PC-9 (cell line): ENCODE measurements around the gene MYH8. TPM values are rescaled to one million over a fixed set of nuclear protein-coding genes. Genes with fewer than 3 reads are reported as not detected.

ENCODE experiments used
- BruUV-seq: library from RNA; stranded (reverse); fragments of 400-500 nt; replicated peaks from 2 replicates; lab custom pipeline; 2021; lab: Mats Ljungman, UMichigan
- CTCF ChIA-PET: fragments of 300-600 bp; sonication (Branson Sonifier 250); formaldehyde crosslinking; loops from one replicate; lab custom pipeline; 2022; ENCODE audit warnings: antibody characterized with exemption; lab: Charles Lee
- POLR2A ChIA-PET: fragments of 300-600 bp; sonication (Branson Sonifier 250); formaldehyde crosslinking; loops from one replicate; lab custom pipeline; 2022; ENCODE audit warnings: antibody characterized with exemption; ENCODE audit not compliant: unreplicated experiment; lab: Charles Lee
- DNase-seq, 2 experiments: peaks; one replicate each; pipeline versions ENCODE4 v3.0.0 to v3.0.0-alpha.2; 2015 to 2022; ENCODE audit warnings: mixed read lengths in 1 of 2
- H2AFZ ChIP-seq: fragments of 200-600 bp; sonication (generic); 2 replicates; pipeline ENCODE4 v1.8.1; 2017; ENCODE audit warnings: antibody characterized with exemption
- H3F3A ChIP-seq: fragments of 200-600 bp; sonication (generic); 2 replicates; pipeline ENCODE4 v1.8.1; 2017; ENCODE audit warnings: antibody characterized with exemption, mild to moderate bottlenecking, low read depth; ENCODE audit not compliant: insufficient read depth
- H3K27ac ChIP-seq: fragments of 200-600 bp; sonication (generic); 2 replicates; pipeline ENCODE4 v1.6.1; 2016; ENCODE audit warnings: mixed run types
- H3K27me3 ChIP-seq: fragments of 200-600 bp; sonication (generic); 2 replicates; pipeline ENCODE4 v1.6.1; 2016; ENCODE audit warnings: low read depth, mixed run types; ENCODE audit not compliant: insufficient read depth
- H3K36me3 ChIP-seq: fragments of 200-600 bp; sonication (generic); 2 replicates; pipeline ENCODE4 v1.6.1; 2016; ENCODE audit warnings: low read depth, mixed run types
- H3K4me1 ChIP-seq: fragments of 200-600 bp; sonication (generic); replicated peaks from 2 replicates; pipeline ENCODE4 v1.6.1; 2016; ENCODE audit warnings: mixed run types; ENCODE audit not compliant: insufficient read depth
- H3K4me2 ChIP-seq: fragments of 200-600 bp; sonication (generic); 2 replicates; pipeline ENCODE4 v1.6.1; 2017; ENCODE audit warnings: mixed run types
- H3K4me3 ChIP-seq: fragments of 200-600 bp; sonication (generic); 2 replicates; pipeline ENCODE4 v1.6.1; 2016; ENCODE audit warnings: mixed run types
- H3K79me2 ChIP-seq: fragments of 200-600 bp; sonication (generic); 2 replicates; pipeline ENCODE4 v1.6.1; 2017; ENCODE audit warnings: low read depth, mixed run types
- H3K9me2 ChIP-seq: fragments of 200-600 bp; sonication (generic); 2 replicates; pipeline ENCODE4 v1.8.1; 2017; ENCODE audit warnings: mild to moderate bottlenecking; ENCODE audit not compliant: insufficient read depth
- H3K9me3 ChIP-seq: fragments of 200-600 bp; sonication (generic); 2 replicates; pipeline ENCODE4 v1.8.1; 2016; ENCODE audit warnings: low read depth; ENCODE audit not compliant: insufficient read depth
- H4K20me1 ChIP-seq: fragments of 200-600 bp; sonication (generic); 2 replicates; pipeline ENCODE4 v1.8.1; 2017; ENCODE audit not compliant: insufficient read depth
- EZH2 ChIP-seq: fragments of 200-600 bp; sonication (generic); IDR thresholded peaks from 2 replicates; pipeline ENCODE4 v1.8.0; 2017; ENCODE audit warnings: antibody characterized with exemption, low read depth
- intact Hi-C: fragments of 100-400 bp; cut with micrococcal nuclease; formaldehyde crosslinking; loops from one replicate; pipeline ENCODE4 v1.10.0; 2022; ENCODE audit not compliant: unreplicated experiment
- total RNA-seq: library from RNA; stranded (reverse); gene quantifications from 2 replicates; pipeline ENCODE4 v1.2.3, GENCODE V29; 2021
- TF ChIP-seq, protein P1 (sequence below): fragments of 200-600 bp; sonication (generic); conservative IDR thresholded peaks from 2 replicates; pipeline ENCODE4 v1.6.1; 2017; ENCODE audit warnings: mixed run types, antibody characterized with exemption, mild to moderate bottlenecking, moderate library complexity

MYH8 gene
- total RNA-seq, 1 experiment from 2014 or later, result not detected

DNA sequence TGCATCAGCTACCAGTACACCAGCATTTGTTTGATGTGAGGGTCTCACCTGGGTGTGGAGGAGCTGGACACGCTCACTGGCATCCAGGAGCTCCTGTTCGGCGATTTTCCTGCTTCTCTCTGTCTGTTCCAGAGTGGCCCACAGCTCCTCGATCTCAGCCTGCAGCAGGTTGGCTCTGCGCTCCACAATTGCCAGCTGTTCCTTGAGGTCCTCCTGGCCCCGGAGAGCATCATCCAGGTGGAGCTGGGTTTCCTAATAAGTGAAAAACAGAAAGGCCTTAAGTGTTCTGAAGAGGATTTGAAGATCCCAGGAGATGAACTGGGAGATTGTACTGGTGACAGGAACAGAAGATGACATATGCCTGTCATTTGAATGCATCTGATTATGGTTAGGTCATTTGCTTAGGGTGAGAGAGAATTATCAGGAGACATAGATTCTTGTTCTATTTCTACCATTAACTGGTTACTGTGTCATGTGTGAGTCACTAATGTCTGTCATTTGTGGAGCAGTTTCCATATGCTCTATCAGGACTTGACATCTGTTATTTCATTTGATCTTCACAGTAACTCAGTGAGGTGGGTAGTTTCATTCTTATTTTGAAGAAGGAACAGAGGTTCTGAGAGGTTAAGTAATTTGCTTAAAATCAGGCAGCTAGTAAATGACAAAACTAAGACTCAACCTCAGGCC is 27.4 kb downstream of the MYH8 start:
- H3K4me3 ChIP-seq, result no peak overlapping the region
- H4K20me1 ChIP-seq, result no peaks in the 10 kb centered on the region
- H3K9me3 ChIP-seq, result no peaks in the 10 kb centered on the region
- no peak for DNase-seq
- H3K27ac ChIP-seq, result no peak overlapping the region
- POLR2A ChIA-PET, result interaction anchor here (0.6 kb wide), 1 partner anchor 25 kb away, joined by 3 read pairs; no protein-coding TSS in a partner anchor
- no peaks in the 10 kb centered on the region for H3K36me3 ChIP-seq
- intact Hi-C loops, result no loop called here
- no peaks in the 10 kb centered on the region for H3K9me2 ChIP-seq
- BruUV-seq, result no TSS peak
- CTCF ChIA-PET, result no interaction called here
- H3K4me1 ChIP-seq, result no peaks in the 10 kb centered on the region
- no peaks in the 10 kb centered on the region for H3F3A ChIP-seq
- H3K4me2 ChIP-seq, result no peak overlapping the region
- TF ChIP-seq EZH2, result no peak
- TF ChIP-seq, protein P1, sequence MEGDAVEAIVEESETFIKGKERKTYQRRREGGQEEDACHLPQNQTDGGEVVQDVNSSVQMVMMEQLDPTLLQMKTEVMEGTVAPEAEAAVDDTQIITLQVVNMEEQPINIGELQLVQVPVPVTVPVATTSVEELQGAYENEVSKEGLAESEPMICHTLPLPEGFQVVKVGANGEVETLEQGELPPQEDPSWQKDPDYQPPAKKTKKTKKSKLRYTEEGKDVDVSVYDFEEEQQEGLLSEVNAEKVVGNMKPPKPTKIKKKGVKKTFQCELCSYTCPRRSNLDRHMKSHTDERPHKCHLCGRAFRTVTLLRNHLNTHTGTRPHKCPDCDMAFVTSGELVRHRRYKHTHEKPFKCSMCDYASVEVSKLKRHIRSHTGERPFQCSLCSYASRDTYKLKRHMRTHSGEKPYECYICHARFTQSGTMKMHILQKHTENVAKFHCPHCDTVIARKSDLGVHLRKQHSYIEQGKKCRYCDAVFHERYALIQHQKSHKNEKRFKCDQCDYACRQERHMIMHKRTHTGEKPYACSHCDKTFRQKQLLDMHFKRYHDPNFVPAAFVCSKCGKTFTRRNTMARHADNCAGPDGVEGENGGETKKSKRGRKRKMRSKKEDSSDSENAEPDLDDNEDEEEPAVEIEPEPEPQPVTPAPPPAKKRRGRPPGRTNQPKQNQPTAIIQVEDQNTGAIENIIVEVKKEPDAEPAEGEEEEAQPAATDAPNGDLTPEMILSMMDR, result no peak
- peaks cover 25% of the 10 kb centered on the region for H3K27me3 ChIP-seq
- H3K79me2 ChIP-seq, result no peaks in the 10 kb centered on the region
- H2AFZ ChIP-seq, result no peak overlapping the region

DNA sequence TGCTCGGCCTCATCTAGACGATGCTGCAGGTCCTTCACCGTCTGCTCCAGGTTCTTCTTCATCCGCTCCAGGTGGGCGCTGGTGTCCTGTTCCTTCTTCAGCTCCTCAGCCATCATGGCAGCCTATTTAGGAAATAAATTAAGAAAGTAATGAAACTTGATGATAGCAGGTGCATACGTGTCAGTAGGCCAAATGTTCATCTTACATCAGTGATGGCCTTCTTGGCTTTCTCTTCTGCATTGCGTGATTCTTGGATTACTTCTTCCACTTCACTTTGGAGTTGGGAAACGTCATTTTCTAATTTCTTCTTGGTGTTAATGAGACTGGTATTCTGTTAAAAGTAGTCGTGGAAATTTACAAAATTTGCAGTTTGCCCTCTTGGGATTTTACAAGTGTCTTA is 28.9 kb downstream of the MYH8 start:
- Histone ChIP-seq H3K9me2 (no peaks in the 10 kb centered on the region), H3K27ac (no peak overlapping the region), H3K79me2 (no peaks in the 10 kb centered on the region), H3K4me2 (no peak overlapping the region), H3K4me3 (no peak overlapping the region), H3K9me3 (no peaks in the 10 kb centered on the region), H2AFZ (no peak overlapping the region), H3K36me3 (no peaks in the 10 kb centered on the region), H4K20me1 (no peaks in the 10 kb centered on the region), H3K27me3 (peaks cover 28% of the 10 kb centered on the region), H3F3A (no peaks in the 10 kb centered on the region), H3K4me1 (no peaks in the 10 kb centered on the region)
- no peak for DNase-seq
- BruUV-seq, result no TSS peak
- TF ChIP-seq, protein P1, result no peak
- no peak for TF ChIP-seq EZH2
- POLR2A ChIA-PET, result no interaction called here
- CTCF ChIA-PET, result no interaction called here
- intact Hi-C loops, result no loop called here

DNA sequence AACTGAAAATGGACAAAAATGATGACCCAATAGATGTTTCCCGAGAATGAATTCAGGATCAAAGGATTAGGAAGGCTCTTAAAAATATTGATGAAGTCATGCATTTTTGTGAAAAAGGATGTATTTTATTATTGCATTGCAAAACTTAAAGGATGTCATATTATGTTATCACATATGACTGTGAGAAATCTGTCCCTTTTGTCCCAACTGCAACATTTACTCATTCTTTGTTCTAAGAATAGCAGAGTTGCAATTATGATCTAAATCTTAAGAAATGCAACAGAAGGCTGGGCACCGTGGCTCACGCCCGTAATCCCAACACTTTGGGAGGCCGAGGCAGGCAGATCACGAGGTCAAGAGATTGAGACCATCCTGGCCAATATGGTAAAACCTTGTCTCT is 35.9 kb downstream of the MYH8 start:
- intact Hi-C loops, result no loop called here
- CTCF ChIA-PET, result no interaction called here

More for the DNA sequence above, 35.9 kb downstream of the MYH8 start:
- Histone ChIP-seq H4K20me1 (no peaks in the 10 kb centered on the region), H3K27me3 (peaks cover 9% of the 10 kb centered on the region; the same call in 1 of the 2 replicates), H3K27ac (no peak overlapping the region), H3F3A (no peaks in the 10 kb centered on the region), H3K4me3 (no peak overlapping the region), H3K4me1 (no peaks in the 10 kb centered on the region), H3K4me2 (no peak overlapping the region), H2AFZ (no peak overlapping the region), H3K79me2 (no peaks in the 10 kb centered on the region), H3K9me3 (no peaks in the 10 kb centered on the region), H3K36me3 (no peaks in the 10 kb centered on the region), H3K9me2 (no peaks in the 10 kb centered on the region)
- POLR2A ChIA-PET, result no interaction called here
- BruUV-seq, result no TSS peak
- DNase-seq, result no peak
- no peak for TF ChIP-seq EZH2
